Mesenchymal stem cell (in vitro differentiated cells and primary cell): ENCODE results near the gene METTL17.
A peak's percentile ranks its signal among the peaks of the same experiment; 100 is the strongest.

ENCODE experiments used
- DNase-seq: peaks from one replicate; pipeline ENCODE4 v3.0.0-alpha.2; 2013
- H2AFZ ChIP-seq: one replicate; pipeline ENCODE4 v1.6.1; 2013; ENCODE audit warnings: low read depth, mild to moderate bottlenecking, control low read depth, inconsistent platforms, low read length, moderate library complexity
- H2AK5ac ChIP-seq: 2 replicates; pipeline ENCODE4 v1.6.1; 2013; ENCODE audit warnings: low read length, moderate library complexity, mild to moderate bottlenecking, inconsistent platforms; ENCODE audit not compliant: severe bottlenecking
- H2BK120ac ChIP-seq: one replicate; pipeline ENCODE4 v1.6.1; 2013; ENCODE audit warnings: low read depth, mild to moderate bottlenecking, inconsistent platforms, low read length, moderate library complexity
- H2BK12ac ChIP-seq, 2 experiments: one replicate each; pipeline ENCODE4 v1.6.1; 2013; ENCODE audit warnings: inconsistent platforms in 2 of 2, low read length in 2 of 2, mild to moderate bottlenecking in 2 of 2, moderate library complexity in 2 of 2, control low read depth in 1 of 2
- H2BK15ac ChIP-seq: one replicate; pipeline ENCODE4 v1.6.1; 2013; ENCODE audit warnings: mild to moderate bottlenecking, low read depth, inconsistent platforms; ENCODE audit not compliant: poor library complexity, severe bottlenecking
- H2BK5ac ChIP-seq: 2 replicates; pipeline ENCODE4 v1.6.1; 2013; ENCODE audit warnings: low read depth, mild to moderate bottlenecking, low read length, control low read depth, inconsistent platforms; ENCODE audit not compliant: poor library complexity, severe bottlenecking
- H3K14ac ChIP-seq, 2 experiments: one replicate each; pipeline ENCODE4 v1.6.1; 2013; ENCODE audit warnings: inconsistent platforms in 2 of 2, low read length in 2 of 2, control low read depth in 1 of 2, mild to moderate bottlenecking in 1 of 2, moderate library complexity in 1 of 2
- H3K18ac ChIP-seq, 2 experiments: one replicate each; pipeline ENCODE4 v1.6.1; 2013; ENCODE audit warnings: inconsistent platforms in 2 of 2, low read length in 2 of 2, control low read depth in 1 of 2, low read depth in 1 of 2, mild to moderate bottlenecking in 1 of 2
- H3K23ac ChIP-seq, 2 experiments: one replicate each; pipeline ENCODE4 v1.6.1; 2013; ENCODE audit warnings: inconsistent platforms in 2 of 2, low read length in 2 of 2, mild to moderate bottlenecking in 2 of 2, moderate library complexity in 2 of 2, control low read depth in 1 of 2
- H3K27ac ChIP-seq: 2 replicates; pipeline ENCODE4 v1.5.1; 2013; ENCODE audit warnings: mild to moderate bottlenecking, moderate library complexity, low read length, control low read depth, inconsistent platforms; ENCODE audit not compliant: poor library complexity, severe bottlenecking
- H3K27me3 ChIP-seq, 2 experiments: 2 replicates each; pipeline versions ENCODE4 v1.6.1 to v1.7.0; 2013; ENCODE audit warnings: low read length in 2 of 2, mild to moderate bottlenecking in 2 of 2, moderate library complexity in 2 of 2, control low read depth in 1 of 2, inconsistent platforms in 1 of 2; ENCODE audit not compliant: control insufficient read depth in 1 of 2, insufficient read depth in 1 of 2
- H3K36me3 ChIP-seq, 2 experiments: 2 replicates each; pipeline versions ENCODE4 v1.6.1 to v1.7.0; 2013; ENCODE audit warnings: low read length in 2 of 2, control low read depth in 1 of 2, inconsistent platforms in 1 of 2, low read depth in 1 of 2, mild to moderate bottlenecking in 1 of 2; ENCODE audit not compliant: insufficient read depth in 2 of 2, control insufficient read depth in 1 of 2
- H3K4ac ChIP-seq, 2 experiments: one replicate each; pipeline ENCODE4 v1.6.1; 2013; ENCODE audit warnings: inconsistent platforms in 2 of 2, low read length in 2 of 2, mild to moderate bottlenecking in 2 of 2, moderate library complexity in 2 of 2, control low read depth in 1 of 2, low read depth in 1 of 2
- H3K4me1 ChIP-seq: 2 replicates; pipeline ENCODE4 v1.6.1; 2013; ENCODE audit warnings: low read depth, low read length, control low read depth; ENCODE audit not compliant: control insufficient read depth, insufficient read depth
- H3K4me2 ChIP-seq: 2 replicates; pipeline ENCODE4 v1.6.1; 2013; ENCODE audit warnings: low read length, mild to moderate bottlenecking, inconsistent platforms; ENCODE audit not compliant: poor library complexity, severe bottlenecking
- H3K4me3 ChIP-seq, 2 experiments: 2 replicates each; pipeline versions ENCODE4 v1.5.1 to v1.7.0; 2013; ENCODE audit warnings: low read length in 2 of 2, mild to moderate bottlenecking in 2 of 2, control low read depth in 1 of 2, low read depth in 1 of 2; ENCODE audit not compliant: insufficient read depth in 1 of 2
- H3K79me1 ChIP-seq: replicated peaks from 2 replicates; pipeline ENCODE4 v1.6.1; 2013; ENCODE audit warnings: mild to moderate bottlenecking, control low read depth, low read length, inconsistent platforms; ENCODE audit not compliant: poor library complexity, severe bottlenecking
- H3K9ac ChIP-seq: 2 replicates; pipeline ENCODE4 v1.7.0; 2013; ENCODE audit warnings: mild to moderate bottlenecking, low read length, moderate library complexity
- H3K9me3 ChIP-seq: 2 replicates; pipeline ENCODE4 v1.7.0; 2013; ENCODE audit warnings: mild to moderate bottlenecking, low read length; ENCODE audit not compliant: control insufficient read depth
- H4K8ac ChIP-seq: one replicate; pipeline ENCODE4 v1.6.1; 2013; ENCODE audit warnings: inconsistent platforms, mild to moderate bottlenecking, low read length, moderate library complexity
- H4K91ac ChIP-seq: one replicate; pipeline ENCODE4 v1.6.1; 2013; ENCODE audit warnings: mild to moderate bottlenecking, low read length, inconsistent platforms
- WGBS: methylation state at CpG from one replicate; pipeline ENCODE4 v1.1.7; 2013; ENCODE audit warnings: mixed read lengths; 5-methylcytosine and 5-hydroxymethylcytosine counted together

METTL17 gene

DNA sequence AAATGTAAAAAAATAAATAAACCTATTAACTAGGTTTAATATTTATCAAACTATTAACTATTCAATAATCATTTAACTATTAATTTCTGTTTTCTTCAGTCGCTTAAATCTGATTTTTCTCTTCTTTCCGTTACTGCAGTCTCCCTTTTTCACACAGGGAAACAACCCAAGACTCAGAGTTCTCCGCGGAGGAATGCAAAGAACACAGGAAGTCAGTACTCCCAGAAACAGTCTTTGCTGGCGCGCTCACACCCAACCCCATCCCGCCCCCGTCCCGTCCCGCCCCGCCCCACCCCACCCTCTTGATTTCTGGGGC, 351 bp upstream of the METTL17 start:
- Histone ChIP-seq H3K36me3 (peaks cover 7 to 29% of the 10 kb centered on the region in 2 experiments), H3K27ac (peak overlapping the region; percentile 59), H3K4me3 (peak overlapping the region in 1 of 2 experiments; percentile 68), H3K9ac (peak overlapping the region; percentile 86), H2BK120ac (no peak overlapping the region), H2BK5ac (no peak overlapping the region), H3K4ac (no peak overlapping the region), H2BK15ac (no peak overlapping the region), H2BK12ac (no peak overlapping the region), H3K4me2 (peak overlapping the region; percentile 19), H2AK5ac (no peak overlapping the region), H3K4me1 (peaks cover 14% of the 10 kb centered on the region), H3K79me1 (peaks cover 14% of the 10 kb centered on the region), H3K14ac (no peak overlapping the region), H3K23ac (no peak overlapping the region), H4K8ac (no peak overlapping the region), H3K27me3 (no peaks in the 10 kb centered on the region), H3K18ac (no peak overlapping the region), H4K91ac (no peak overlapping the region), H3K9me3 (no peaks in the 10 kb centered on the region), H2AFZ (no peak overlapping the region)
- DNase-seq, result no peak
- under 1% methylated on average over 7 of the region's 11 CpGs for WGBS

DNA sequence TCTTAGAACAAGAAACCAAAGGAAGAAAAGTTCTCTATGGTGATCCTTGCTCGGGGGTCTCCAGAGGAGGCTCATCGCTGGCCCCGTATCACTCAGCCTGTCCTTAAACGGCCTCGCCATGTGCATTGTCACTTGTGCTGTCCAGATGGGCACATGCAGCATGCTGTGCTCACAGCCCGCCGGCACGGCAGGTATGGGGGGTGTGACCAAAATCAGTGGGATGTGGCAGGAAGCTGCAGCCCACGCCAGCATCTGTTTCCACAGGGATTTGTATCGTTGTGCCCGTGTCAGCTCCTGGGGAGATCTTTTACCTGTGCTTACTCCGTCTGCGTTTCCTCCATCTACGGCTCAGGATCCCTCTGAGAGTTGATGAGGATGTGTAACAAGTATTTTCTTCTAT, 6.7 kb downstream of the METTL17 start:
- Histone ChIP-seq H3K36me3 (peaks cover 26 to 62% of the 10 kb centered on the region in 2 experiments), H3K9me3 (no peaks in the 10 kb centered on the region), H2BK5ac (no peak overlapping the region), H3K23ac (no peak overlapping the region), H3K14ac (no peak overlapping the region), H3K4me2 (no peak overlapping the region), H4K91ac (no peak overlapping the region), H2BK120ac (no peak overlapping the region), H3K9ac (no peak overlapping the region), H3K4ac (no peak overlapping the region), H2BK12ac (no peak overlapping the region), H2BK15ac (no peak overlapping the region), H2AFZ (no peak overlapping the region), H3K27me3 (no peaks in the 10 kb centered on the region), H4K8ac (peak overlapping the region; percentile 19), H3K18ac (no peak overlapping the region), H3K4me3 (no peak overlapping the region), H3K4me1 (peaks cover 8% of the 10 kb centered on the region), H3K27ac (no peak overlapping the region), H2AK5ac (no peak overlapping the region), H3K79me1 (peaks cover 9% of the 10 kb centered on the region)
- 97% methylated on average over 14 of the region's 14 CpGs for WGBS
- no peak for DNase-seq

DNA sequence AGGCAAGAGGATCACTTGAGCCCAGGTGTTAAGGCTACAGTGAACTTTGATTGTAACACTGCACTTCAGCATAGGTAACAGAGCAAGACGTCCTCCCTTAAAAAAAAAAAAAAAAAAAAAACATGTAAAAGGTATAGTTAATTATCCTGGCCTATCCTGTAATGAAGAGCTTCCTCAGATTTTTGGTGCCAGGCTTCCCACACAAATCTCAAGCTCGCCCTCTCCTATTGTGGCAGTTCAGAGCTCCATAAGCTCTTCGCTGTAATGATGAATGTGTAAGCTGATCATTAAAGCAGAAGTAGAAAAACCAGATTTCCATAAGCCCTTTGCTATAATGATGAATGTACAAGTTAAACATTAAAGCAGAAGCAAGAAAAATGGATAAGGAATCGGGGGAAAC, 7.3 kb downstream of the METTL17 start:
- Histone ChIP-seq H2BK15ac (no peak overlapping the region), H2AK5ac (no peak overlapping the region), H3K9ac (no peak overlapping the region), H3K4me2 (no peak overlapping the region), H2BK12ac (no peak overlapping the region), H4K8ac (no peak overlapping the region), H2AFZ (no peak overlapping the region), H4K91ac (no peak overlapping the region), H3K4ac (no peak overlapping the region), H3K27ac (no peak overlapping the region), H3K4me3 (no peak overlapping the region), H3K79me1 (peaks cover 7% of the 10 kb centered on the region), H3K27me3 (no peaks in the 10 kb centered on the region), H2BK120ac (no peak overlapping the region), H3K18ac (no peak overlapping the region), H3K14ac (no peak overlapping the region), H3K4me1 (peaks cover 8% of the 10 kb centered on the region), H2BK5ac (no peak overlapping the region), H3K23ac (no peak overlapping the region), H3K9me3 (no peaks in the 10 kb centered on the region), H3K36me3 (peaks cover 26 to 56% of the 10 kb centered on the region in 2 experiments)
- WGBS, result 100% methylated on average over 2 of the region's 4 CpGs
- DNase-seq, result no peak

DNA sequence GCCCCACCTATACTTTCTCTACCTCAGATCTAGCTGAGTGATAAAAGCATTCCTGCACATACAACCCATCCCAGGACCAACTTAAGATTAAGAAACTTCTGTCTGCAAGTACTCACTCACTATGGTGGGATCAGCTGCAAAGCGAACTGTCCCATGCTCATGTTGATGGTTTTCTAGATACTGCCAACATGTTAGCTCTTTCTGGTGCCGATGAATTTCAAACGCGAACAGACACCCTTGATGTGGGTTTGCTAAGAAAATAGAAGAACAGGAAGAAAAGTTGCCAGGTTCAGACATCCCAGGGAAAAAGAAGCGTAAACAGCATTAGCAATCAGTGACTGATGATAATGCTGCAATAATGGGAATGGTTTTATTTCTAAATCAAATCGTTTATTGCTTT, 7.8 kb downstream of the METTL17 start:
- Histone ChIP-seq H4K91ac (no peak overlapping the region), H4K8ac (no peak overlapping the region), H3K36me3 (peaks cover 24 to 51% of the 10 kb centered on the region in 2 experiments), H3K4me1 (peaks cover 8% of the 10 kb centered on the region), H2BK15ac (no peak overlapping the region), H3K4me2 (no peak overlapping the region), H2BK12ac (no peak overlapping the region), H2BK120ac (no peak overlapping the region), H2AK5ac (no peak overlapping the region), H3K4me3 (no peak overlapping the region), H3K23ac (no peak overlapping the region), H3K79me1 (peaks cover 4% of the 10 kb centered on the region), H3K9ac (no peak overlapping the region), H3K27ac (no peak overlapping the region), H2BK5ac (no peak overlapping the region), H3K4ac (no peak overlapping the region), H3K18ac (no peak overlapping the region), H2AFZ (no peak overlapping the region), H3K27me3 (no peaks in the 10 kb centered on the region), H3K14ac (no peak overlapping the region), H3K9me3 (no peaks in the 10 kb centered on the region)
- WGBS, result 94% methylated on average over 4 of the region's 6 CpGs
- no peak for DNase-seq
